Tibial nerve (tissue), 3 donors: ENCODE measurements around the gene TSSK6.

Source experiments
- CTCF ChIP-seq, 5 experiments: fragments of 200-600 bp in 3 of 5; fragments of 450-650 bp in 2 of 5; sonication (generic) in 3 of 5; IDR thresholded peaks; one replicate each; pipeline ENCODE4 v1.5.1; 2016 to 2019; ENCODE audit warnings: antibody characterized with exemption in 5 of 5, mild to moderate bottlenecking in 3 of 5, moderate library complexity in 2 of 5
- POLR2A ChIP-seq, 2 donors: fragments of 450-650 bp; IDR thresholded peaks; one replicate each; pipeline ENCODE4 v1.6.1; 2017; ENCODE audit warnings: antibody characterized with exemption in 2 of 2, mild to moderate bottlenecking in 2 of 2, moderate library complexity in 2 of 2

- TF ChIP-seq CTCF (IDR thresholded peaks at IDR 0.05) (no peak), POLR2A (IDR thresholded peaks at IDR 0.05) (no peak)
Measured at GRCh38 chr19:19535311-19536191, 20.2 kb upstream of the TSSK6 start.
